GM23338 (cell line): ENCODE measurements around the gene CHPF. TPM values are rescaled to one million over a fixed set of nuclear protein-coding genes. Genes with fewer than 3 reads are reported as not detected.
A peak's percentile ranks its signal among the peaks of the same experiment; 100 is the strongest.

ENCODE experiments used
- ATAC-seq: fragments of 200-7000 bp; cut with Tn5 transposase; 3 replicates; pipeline ENCODE4 v1.9.1; 2020
- DNase-seq: peaks from one replicate; pipeline ENCODE4 v3.0.0-alpha.2; 2015; ENCODE audit warnings: low spot score
- H2AFZ ChIP-seq: fragments of 200-600 bp; sonication (generic); 2 replicates; pipeline ENCODE4 v1.8.0; 2016; ENCODE audit warnings: antibody characterized with exemption, mild to moderate bottlenecking, moderate library complexity
- H3F3A ChIP-seq: fragments of 200-600 bp; sonication (generic); replicated peaks from 2 replicates; pipeline ENCODE4 v1.8.0; 2017; ENCODE audit warnings: antibody characterized with exemption, mixed run types, low read depth
- H3K27ac ChIP-seq: fragments of 200-600 bp; sonication (generic); 2 replicates; pipeline ENCODE4 v1.6.1; 2016; ENCODE audit warnings: low read depth
- H3K27me3 ChIP-seq: fragments of 200-600 bp; sonication (generic); 2 replicates; pipeline ENCODE4 v1.8.0; 2016; ENCODE audit warnings: mild to moderate bottlenecking, mixed run types, moderate library complexity; ENCODE audit not compliant: insufficient read depth
- H3K36me3 ChIP-seq: fragments of 200-600 bp; sonication (generic); 2 replicates; pipeline ENCODE4 v1.8.0; 2016; ENCODE audit warnings: mild to moderate bottlenecking; ENCODE audit not compliant: insufficient read depth
- H3K4me1 ChIP-seq: fragments of 200-600 bp; sonication (generic); 2 replicates; pipeline ENCODE4 v1.8.0; 2016; ENCODE audit warnings: mild to moderate bottlenecking, moderate library complexity; ENCODE audit not compliant: insufficient read depth
- H3K4me2 ChIP-seq: fragments of 200-600 bp; sonication (generic); 2 replicates; pipeline ENCODE4 v1.7.1; 2017; ENCODE audit warnings: mixed run types
- H3K4me3 ChIP-seq: fragments of 200-600 bp; sonication (generic); 2 replicates; pipeline ENCODE4 v1.6.1; 2016; ENCODE audit warnings: mixed run types
- H3K79me2 ChIP-seq: fragments of 200-600 bp; sonication (generic); replicated peaks from 2 replicates; pipeline ENCODE4 v1.8.0; 2017; ENCODE audit warnings: mild to moderate bottlenecking; ENCODE audit not compliant: insufficient read depth
- H3K9me2 ChIP-seq: fragments of 200-600 bp; sonication (generic); 2 replicates; pipeline ENCODE4 v1.8.0; 2017; ENCODE audit not compliant: insufficient read depth
- H4K20me1 ChIP-seq: fragments of 200-600 bp; sonication (generic); replicated peaks from 2 replicates; pipeline ENCODE4 v1.8.0; 2017; ENCODE audit warnings: mild to moderate bottlenecking; ENCODE audit not compliant: insufficient read depth
- H3K27ac Mint-ChIP-seq: 2 replicates; pipeline ENCODE4 v1.8.0; 2020; ENCODE audit warnings: inconsistent platforms, mild to moderate bottlenecking, moderate library complexity, mixed read lengths
- H3K27me3 Mint-ChIP-seq: 3 replicates; pipeline ENCODE4 v1.8.0; 2022; ENCODE audit warnings: low read depth, mild to moderate bottlenecking, moderate library complexity, mixed read lengths, inconsistent platforms; ENCODE audit not compliant: insufficient read depth, poor library complexity
- H3K36me3 Mint-ChIP-seq: 3 replicates; pipeline ENCODE4 v1.8.0; 2021; ENCODE audit warnings: low read depth, mild to moderate bottlenecking, inconsistent platforms, moderate library complexity, mixed read lengths
- H3K4me1 Mint-ChIP-seq: 3 replicates; pipeline ENCODE4 v1.8.0; 2020; ENCODE audit warnings: mild to moderate bottlenecking, inconsistent platforms, mixed read lengths
- H3K4me3 Mint-ChIP-seq: 3 replicates; pipeline ENCODE4 v1.8.0; 2021; ENCODE audit warnings: moderate library complexity, mild to moderate bottlenecking, inconsistent platforms, mixed read lengths
- H3K9me3 Mint-ChIP-seq: 3 replicates; pipeline ENCODE4 v1.8.0; 2020; ENCODE audit warnings: moderate library complexity, mild to moderate bottlenecking, inconsistent platforms, mixed read lengths
- CREB1 ChIP-seq: fragments of 250-450 bp; sonication (Bioruptor Pico); IDR thresholded peaks from 2 replicates; pipeline ENCODE4 v1.5.0; 2020; ENCODE audit warnings: low read depth, mild to moderate bottlenecking, moderate library complexity
- CTCF ChIP-seq, 2 experiments: fragments of 200-600 bp in 1 of 2; sonication (generic) in 1 of 2; conservative IDR thresholded peaks; 2 replicates each; pipeline versions ENCODE4 v1.5.1 to v1.6.1; 2016 to 2017; ENCODE audit warnings: antibody characterized with exemption in 2 of 2, low read depth in 2 of 2, mild to moderate bottlenecking in 2 of 2, moderate library complexity in 1 of 2
- ETS1 ChIP-seq: IDR thresholded peaks from 2 replicates; pipeline ENCODE4 v1.6.1; 2016; ENCODE audit warnings: antibody characterized with exemption
- EZH2 ChIP-seq: fragments of 200-600 bp; sonication (generic); IDR thresholded peaks from one replicate; pipeline ENCODE4 v1.8.0; 2017; ENCODE audit warnings: antibody characterized with exemption, mild to moderate bottlenecking, low read depth; ENCODE audit not compliant: unreplicated experiment
- EZH2phosphoT487 ChIP-seq: fragments of 200-600 bp; sonication (generic); IDR thresholded peaks from one replicate; pipeline ENCODE4 v1.8.1; 2018; ENCODE audit warnings: antibody characterized with exemption; ENCODE audit not compliant: unreplicated experiment
- JUNB ChIP-seq: IDR thresholded peaks from one replicate; pipeline ENCODE4 v1.6.1; 2016; ENCODE audit warnings: antibody characterized with exemption; ENCODE audit not compliant: unreplicated experiment
- NANOG ChIP-seq: IDR thresholded peaks from 2 replicates; pipeline ENCODE4 v1.6.1; 2016; ENCODE audit warnings: antibody characterized with exemption, borderline replicate concordance
- POLR2AphosphoS5 ChIP-seq: IDR thresholded peaks from 2 replicates; pipeline ENCODE4 v1.6.1; 2016; ENCODE audit warnings: antibody characterized with exemption, low read depth
- REST ChIP-seq: IDR thresholded peaks from one replicate; pipeline ENCODE4 v1.6.1; 2018; ENCODE audit warnings: antibody characterized with exemption; ENCODE audit not compliant: unreplicated experiment
- STAT1 ChIP-seq: IDR thresholded peaks from one replicate; pipeline ENCODE4 v1.6.1; 2016; ENCODE audit warnings: antibody characterized with exemption; ENCODE audit not compliant: unreplicated experiment
- ZNF114 ChIP-seq: fragments of 250-450 bp; sonication (Bioruptor Pico); IDR thresholded peaks from 2 replicates; pipeline ENCODE4 v1.5.0; 2020; ENCODE audit warnings: mild to moderate bottlenecking, moderate library complexity
- ZNF331 ChIP-seq: fragments of 250-450 bp; sonication (Bioruptor Pico); IDR thresholded peaks from 2 replicates; pipeline ENCODE4 v1.5.0; 2020; ENCODE audit warnings: low read depth, mild to moderate bottlenecking, moderate library complexity
- polyA plus RNA-seq: library from polyadenylated mRNA; unstranded; fragments of >200 nt; fragmentation: Nextera tagmentation; extraction: Ambion mirVana; gene quantifications from 2 replicates; pipeline ENCODE4 v1.2.1, GENCODE V29; 2016
- total RNA-seq: library from RNA; depleted of rRNA; stranded (reverse); fragments of >200 nt; shearing (Covaris generic); gene quantifications from 2 replicates; pipeline ENCODE4 v1.2.3, GENCODE V29; 2014

Gene CHPF
- total and polyA plus RNA-seq, 2 experiments from 2014 or later = 36.5 to 252 TPM

GRCh38 chr2:219567131-219567530 is 23.5 kb upstream of the CHPF start:
- no peak for ATAC-seq
- no peak for DNase-seq
- no peak overlapping the region for H3K27ac Mint-ChIP-seq
- no peaks in the 10 kb centered on the region for H3K9me2 ChIP-seq
- H3K4me2 ChIP-seq = no peak overlapping the region
- TF ChIP-seq ZNF331 (CRISPR knock-in tag) = no peak
- TF ChIP-seq ZNF114 = no peak
- TF ChIP-seq EZH2 = no peak
- no peak for TF ChIP-seq STAT1
- no peak for TF ChIP-seq POLR2AphosphoS5
- TF ChIP-seq CREB1 (CRISPR knock-in tag) = no peak
- no peak for TF ChIP-seq JUNB
- no peak for TF ChIP-seq ETS1
- no peak overlapping the region for H3K27ac ChIP-seq
- no peaks in the 10 kb centered on the region for H4K20me1 ChIP-seq
- peaks cover 61% of the 10 kb centered on the region for H3K4me1 ChIP-seq
- peaks cover 43% of the 10 kb centered on the region for H3F3A ChIP-seq
- peaks cover 8% of the 10 kb centered on the region; the same call in 1 of the 2 replicates for H3K36me3 ChIP-seq
- peaks cover 41% of the 10 kb centered on the region for H3K27me3 Mint-ChIP-seq
- H3K9me3 Mint-ChIP-seq = peaks cover 2% of the 10 kb centered on the region; the same call in 2 of the 3 replicates
- peaks cover 70% of the 10 kb centered on the region for H3K4me1 Mint-ChIP-seq
- no peak overlapping the region for H3K4me3 Mint-ChIP-seq
- H3K27me3 ChIP-seq = peaks cover 13% of the 10 kb centered on the region
- no peak overlapping the region for H3K4me3 ChIP-seq
- H3K79me2 ChIP-seq = peaks cover 20% of the 10 kb centered on the region; the same call in 1 of the 2 replicates
- H2AFZ ChIP-seq = no peak overlapping the region
- H3K36me3 Mint-ChIP-seq = peaks cover 77% of the 10 kb centered on the region

GRCh38 chr2:219566640-219567039 is 23.0 kb upstream of the CHPF start:
- peaks cover 2% of the 10 kb centered on the region; the same call in 2 of the 3 replicates for H3K9me3 Mint-ChIP-seq
- Histone ChIP-seq H3K4me2 (peak overlapping the region; percentile 24; the same call in 1 of the 2 replicates), H3K79me2 (peaks cover 20% of the 10 kb centered on the region; the same call in 1 of the 2 replicates), H3K36me3 (peaks cover 8% of the 10 kb centered on the region; the same call in 1 of the 2 replicates), H3F3A (peaks cover 46% of the 10 kb centered on the region), H4K20me1 (no peaks in the 10 kb centered on the region), H2AFZ (no peak overlapping the region), H3K4me3 (no peak overlapping the region), H3K27ac (peak overlapping the region; percentile 98), H3K9me2 (no peaks in the 10 kb centered on the region), H3K27me3 (peaks cover 13% of the 10 kb centered on the region), H3K4me1 (peaks cover 61% of the 10 kb centered on the region)
- peaks cover 70% of the 10 kb centered on the region for H3K4me1 Mint-ChIP-seq
- ATAC-seq (no peak), DNase-seq (no peak)
- H3K4me3 Mint-ChIP-seq = peak overlapping the region; percentile 17; the same call in 1 of the 3 replicates
- peaks cover 41% of the 10 kb centered on the region for H3K27me3 Mint-ChIP-seq
- peak overlapping the region; percentile 95 for H3K27ac Mint-ChIP-seq
- H3K36me3 Mint-ChIP-seq = peaks cover 77% of the 10 kb centered on the region
- TF ChIP-seq ZNF114 = no peak
- TF ChIP-seq ZNF331 (CRISPR knock-in tag) = no peak
- TF ChIP-seq EZH2 = no peak
- no peak for TF ChIP-seq REST
- TF ChIP-seq JUNB = no peak
- TF ChIP-seq CTCF (conservative IDR thresholded peaks at IDR 0.05; ENCODE audit: low read depth in 2 of 2) = no peak
- TF ChIP-seq NANOG = no peak
- TF ChIP-seq EZH2phosphoT487 = no peak
- TF ChIP-seq STAT1 = no peak
